ENCODE data around the gene PRICKLE3.

The PRICKLE3 gene

GRCh38 chrX:49230500-49231232 is 44.5 kb upstream of the PRICKLE3 start:
- DNase-seq (ENCODE audit: extremely low read depth, insufficient read length) = peak; percentile 69
- H3K4me3 ChIP-seq (replicated peaks; ENCODE audit: low read depth, low read length) = peak overlapping the region; percentile 52
- H3K27me3 ChIP-seq (replicated peaks; ENCODE audit: control insufficient read depth, insufficient read depth, low read length) = no peaks in the 10 kb centered on the region
- no peaks in the 10 kb centered on the region for H3K36me3 ChIP-seq (ENCODE audit: control insufficient read depth, insufficient read depth, low read length)
- TF ChIP-seq CTCF (IDR thresholded peaks at IDR 0.05; ENCODE audit: insufficient read depth, low read length, poor library complexity, severe bottlenecking) = peak; percentile 42

DNA sequence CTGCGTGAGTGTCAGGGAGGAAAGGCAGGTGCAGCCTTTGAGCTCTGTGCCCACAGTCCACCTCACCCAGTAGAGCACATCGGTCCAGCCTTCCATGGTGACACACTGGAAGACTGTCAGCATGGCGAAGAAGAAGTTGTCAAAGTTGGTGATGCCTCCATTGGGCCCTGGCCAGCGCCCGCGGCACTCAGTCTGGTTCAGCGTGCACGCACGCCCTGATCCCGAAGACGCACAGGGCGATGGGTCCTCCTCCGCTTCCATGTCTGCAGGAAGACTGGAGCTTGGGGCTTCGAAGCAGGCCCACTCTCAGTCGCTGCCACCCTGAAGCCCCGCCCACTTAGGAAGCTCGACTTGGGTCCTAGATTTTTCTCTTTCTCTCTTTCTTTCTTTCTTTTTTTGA is 42.0 kb upstream of the PRICKLE3 start:
- Histone ChIP-seq H3K4me3 (replicated peaks; ENCODE audit: low read depth, low read length) (no peak overlapping the region), H3K36me3 (ENCODE audit: control insufficient read depth, insufficient read depth, low read length) (no peaks in the 10 kb centered on the region), H3K27me3 (replicated peaks; ENCODE audit: control insufficient read depth, insufficient read depth, low read length) (no peaks in the 10 kb centered on the region)
- no peak for TF ChIP-seq CTCF (IDR thresholded peaks at IDR 0.05; ENCODE audit: insufficient read depth, low read length, poor library complexity, severe bottlenecking)
- no peak for DNase-seq (ENCODE audit: extremely low read depth, insufficient read length)

DNA sequence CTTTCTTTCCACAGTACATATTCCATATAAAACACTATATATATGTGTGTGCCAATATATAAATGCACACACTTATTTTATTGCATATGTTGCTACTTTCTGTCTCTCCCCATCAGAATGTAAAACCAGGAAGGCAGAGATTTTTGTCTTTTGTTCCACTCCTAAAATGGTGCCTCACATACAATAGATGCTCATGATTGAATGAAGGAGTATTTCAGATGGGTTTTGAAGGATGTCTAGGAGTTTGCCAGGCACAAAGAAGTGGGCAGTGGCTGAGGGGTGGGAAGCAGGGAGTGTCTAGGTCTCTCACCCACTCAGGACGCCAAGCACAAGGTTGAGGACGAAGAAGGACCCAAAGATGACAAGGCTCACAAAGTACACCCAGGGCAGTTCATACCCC is 41.6 kb upstream of the PRICKLE3 start:
- DNase-seq (ENCODE audit: extremely low read depth, insufficient read length) = no peak
- no peak for TF ChIP-seq CTCF (IDR thresholded peaks at IDR 0.05; ENCODE audit: insufficient read depth, low read length, poor library complexity, severe bottlenecking)
- no peaks in the 10 kb centered on the region for H3K27me3 ChIP-seq (replicated peaks; ENCODE audit: control insufficient read depth, insufficient read depth, low read length)
- no peak overlapping the region for H3K4me3 ChIP-seq (replicated peaks; ENCODE audit: low read depth, low read length)
- H3K36me3 ChIP-seq (ENCODE audit: control insufficient read depth, insufficient read depth, low read length) = no peaks in the 10 kb centered on the region

- H3K36me3 ChIP-seq (ENCODE audit: control insufficient read depth, insufficient read depth, low read length) = no peaks in the 10 kb centered on the region
- no peak for TF ChIP-seq CTCF (IDR thresholded peaks at IDR 0.05; ENCODE audit: insufficient read depth, low read length, poor library complexity, severe bottlenecking)
- no peak overlapping the region for H3K4me3 ChIP-seq (replicated peaks; ENCODE audit: low read depth, low read length)
- no peak for DNase-seq (ENCODE audit: extremely low read depth, insufficient read length)
- H3K27me3 ChIP-seq (replicated peaks; ENCODE audit: control insufficient read depth, insufficient read depth, low read length) = no peaks in the 10 kb centered on the region
Measured at GRCh38 chrX:49226946-49227345, 40.8 kb upstream of the PRICKLE3 start.

- Histone ChIP-seq H3K36me3 (ENCODE audit: control insufficient read depth, insufficient read depth, low read length) (no peaks in the 10 kb centered on the region), H3K27me3 (replicated peaks; ENCODE audit: control insufficient read depth, insufficient read depth, low read length) (no peaks in the 10 kb centered on the region), H3K4me3 (replicated peaks; ENCODE audit: low read depth, low read length) (no peak overlapping the region)
- DNase-seq (ENCODE audit: extremely low read depth, insufficient read length) = no peak
- TF ChIP-seq CTCF (IDR thresholded peaks at IDR 0.05; ENCODE audit: insufficient read depth, low read length, poor library complexity, severe bottlenecking) = no peak
Measured at GRCh38 chrX:49225858-49226257, 39.7 kb upstream of the PRICKLE3 start.

DNA sequence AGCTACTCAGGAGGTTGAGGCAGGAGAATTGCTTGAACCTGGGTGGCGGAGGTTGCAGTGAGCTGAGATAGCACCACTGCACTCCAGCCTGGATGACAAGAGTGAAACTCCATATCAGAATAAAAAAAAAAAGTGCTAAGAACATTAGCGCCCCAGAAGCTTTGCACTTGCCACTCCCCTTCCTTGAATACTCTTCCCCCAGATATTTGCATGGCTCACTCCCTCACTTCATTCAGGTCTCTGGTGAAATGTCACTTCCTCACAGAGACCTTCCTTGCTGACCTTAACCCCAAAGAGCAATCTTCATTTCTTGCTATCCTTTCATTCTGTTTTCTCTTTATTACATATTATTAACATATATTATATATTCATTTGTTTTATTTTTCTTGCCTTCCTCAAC is 35.7 kb upstream of the PRICKLE3 start:
- DNase-seq (ENCODE audit: extremely low read depth, insufficient read length) = no peak
- Histone ChIP-seq H3K27me3 (replicated peaks; ENCODE audit: control insufficient read depth, insufficient read depth, low read length) (no peaks in the 10 kb centered on the region), H3K36me3 (ENCODE audit: control insufficient read depth, insufficient read depth, low read length) (no peaks in the 10 kb centered on the region), H3K4me3 (replicated peaks; ENCODE audit: low read depth, low read length) (no peak overlapping the region)
- TF ChIP-seq CTCF (IDR thresholded peaks at IDR 0.05; ENCODE audit: insufficient read depth, low read length, poor library complexity, severe bottlenecking) = no peak

Data from GM06990 (cell line).